ENCODE measurements around the gene ZC3H12A. TPM values are rescaled to one million over a fixed set of nuclear protein-coding genes. Genes with fewer than 3 reads are reported as not detected.

Gene ZC3H12A
- total and polyA plus RNA-seq, 2 experiments from 2014 or later: 9.0 to 9.3 TPM

DNA sequence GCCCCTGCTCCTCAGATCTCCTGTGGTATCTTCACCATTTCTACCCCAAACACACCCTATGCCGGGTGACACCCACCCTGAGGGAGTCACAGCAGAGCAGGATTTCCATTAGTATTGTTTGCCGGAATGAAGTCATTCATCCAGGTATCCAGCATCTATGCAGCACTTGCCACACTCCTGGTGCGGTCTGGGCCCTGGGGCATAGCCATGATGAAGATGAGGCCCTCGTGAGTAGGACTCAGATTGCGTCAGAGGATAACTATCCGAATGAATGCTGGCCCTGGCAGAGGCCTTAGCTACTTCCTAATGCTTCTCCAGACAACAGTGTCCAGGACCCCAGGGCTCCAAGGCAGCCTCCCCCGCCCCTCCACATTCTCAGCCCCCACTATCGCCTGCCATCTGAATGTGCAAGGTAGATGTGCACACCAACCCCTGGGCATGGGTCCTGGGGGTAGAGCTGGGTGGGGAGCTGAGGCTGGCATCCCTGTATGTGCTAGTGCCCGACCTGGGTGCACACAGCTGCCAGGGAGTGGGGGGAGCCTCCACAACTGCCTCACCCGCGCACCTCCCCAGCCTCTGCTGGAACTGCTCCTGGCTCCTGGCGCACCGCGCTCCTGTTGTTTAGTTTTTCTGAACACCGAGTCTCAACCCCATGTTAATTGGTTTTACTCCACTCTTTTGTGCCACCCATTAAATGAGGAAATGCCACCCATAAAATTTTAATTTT, 25.5 kb upstream of the ZC3H12A start:
- H3K27ac Mint-ChIP-seq: no peak overlapping the region
- no peaks in the 10 kb centered on the region for H3K9me3 Mint-ChIP-seq
- Histone ChIP-seq H3K79me2 (replicated peaks; ENCODE audit: insufficient read depth) (no peaks in the 10 kb centered on the region), H3K4me1 (ENCODE audit: insufficient read depth) (peaks cover 39% of the 10 kb centered on the region), H4K20me1 (replicated peaks; ENCODE audit: insufficient read depth) (no peaks in the 10 kb centered on the region), H3F3A (replicated peaks; ENCODE audit: low read depth) (no peaks in the 10 kb centered on the region), H3K27ac (ENCODE audit: low read depth) (no peak overlapping the region), H3K4me2 (peak overlapping the region; percentile 20; the same call in 1 of the 2 replicates), H3K9me2 (ENCODE audit: insufficient read depth) (no peaks in the 10 kb centered on the region), H2AFZ (peak overlapping the region; percentile 52; the same call in 1 of the 2 replicates), H3K27me3 (ENCODE audit: insufficient read depth) (no peaks in the 10 kb centered on the region), H3K36me3 (ENCODE audit: insufficient read depth) (no peaks in the 10 kb centered on the region), H3K4me3 (no peak overlapping the region)
- no peaks in the 10 kb centered on the region; the same call in 2 of the 3 replicates for H3K36me3 Mint-ChIP-seq (ENCODE audit: low read depth)
- TF ChIP-seq, protein P1, sequence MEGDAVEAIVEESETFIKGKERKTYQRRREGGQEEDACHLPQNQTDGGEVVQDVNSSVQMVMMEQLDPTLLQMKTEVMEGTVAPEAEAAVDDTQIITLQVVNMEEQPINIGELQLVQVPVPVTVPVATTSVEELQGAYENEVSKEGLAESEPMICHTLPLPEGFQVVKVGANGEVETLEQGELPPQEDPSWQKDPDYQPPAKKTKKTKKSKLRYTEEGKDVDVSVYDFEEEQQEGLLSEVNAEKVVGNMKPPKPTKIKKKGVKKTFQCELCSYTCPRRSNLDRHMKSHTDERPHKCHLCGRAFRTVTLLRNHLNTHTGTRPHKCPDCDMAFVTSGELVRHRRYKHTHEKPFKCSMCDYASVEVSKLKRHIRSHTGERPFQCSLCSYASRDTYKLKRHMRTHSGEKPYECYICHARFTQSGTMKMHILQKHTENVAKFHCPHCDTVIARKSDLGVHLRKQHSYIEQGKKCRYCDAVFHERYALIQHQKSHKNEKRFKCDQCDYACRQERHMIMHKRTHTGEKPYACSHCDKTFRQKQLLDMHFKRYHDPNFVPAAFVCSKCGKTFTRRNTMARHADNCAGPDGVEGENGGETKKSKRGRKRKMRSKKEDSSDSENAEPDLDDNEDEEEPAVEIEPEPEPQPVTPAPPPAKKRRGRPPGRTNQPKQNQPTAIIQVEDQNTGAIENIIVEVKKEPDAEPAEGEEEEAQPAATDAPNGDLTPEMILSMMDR (conservative IDR thresholded peaks at IDR 0.05; ENCODE audit: low read depth in 2 of 2): no peak
- TF ChIP-seq, protein P2, sequence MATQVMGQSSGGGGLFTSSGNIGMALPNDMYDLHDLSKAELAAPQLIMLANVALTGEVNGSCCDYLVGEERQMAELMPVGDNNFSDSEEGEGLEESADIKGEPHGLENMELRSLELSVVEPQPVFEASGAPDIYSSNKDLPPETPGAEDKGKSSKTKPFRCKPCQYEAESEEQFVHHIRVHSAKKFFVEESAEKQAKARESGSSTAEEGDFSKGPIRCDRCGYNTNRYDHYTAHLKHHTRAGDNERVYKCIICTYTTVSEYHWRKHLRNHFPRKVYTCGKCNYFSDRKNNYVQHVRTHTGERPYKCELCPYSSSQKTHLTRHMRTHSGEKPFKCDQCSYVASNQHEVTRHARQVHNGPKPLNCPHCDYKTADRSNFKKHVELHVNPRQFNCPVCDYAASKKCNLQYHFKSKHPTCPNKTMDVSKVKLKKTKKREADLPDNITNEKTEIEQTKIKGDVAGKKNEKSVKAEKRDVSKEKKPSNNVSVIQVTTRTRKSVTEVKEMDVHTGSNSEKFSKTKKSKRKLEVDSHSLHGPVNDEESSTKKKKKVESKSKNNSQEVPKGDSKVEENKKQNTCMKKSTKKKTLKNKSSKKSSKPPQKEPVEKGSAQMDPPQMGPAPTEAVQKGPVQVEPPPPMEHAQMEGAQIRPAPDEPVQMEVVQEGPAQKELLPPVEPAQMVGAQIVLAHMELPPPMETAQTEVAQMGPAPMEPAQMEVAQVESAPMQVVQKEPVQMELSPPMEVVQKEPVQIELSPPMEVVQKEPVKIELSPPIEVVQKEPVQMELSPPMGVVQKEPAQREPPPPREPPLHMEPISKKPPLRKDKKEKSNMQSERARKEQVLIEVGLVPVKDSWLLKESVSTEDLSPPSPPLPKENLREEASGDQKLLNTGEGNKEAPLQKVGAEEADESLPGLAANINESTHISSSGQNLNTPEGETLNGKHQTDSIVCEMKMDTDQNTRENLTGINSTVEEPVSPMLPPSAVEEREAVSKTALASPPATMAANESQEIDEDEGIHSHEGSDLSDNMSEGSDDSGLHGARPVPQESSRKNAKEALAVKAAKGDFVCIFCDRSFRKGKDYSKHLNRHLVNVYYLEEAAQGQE (IDR thresholded peaks at IDR 0.05; ENCODE audit: unreplicated experiment): no peak
- TF ChIP-seq CREB1 (CRISPR knock-in tag; IDR thresholded peaks at IDR 0.05; ENCODE audit: low read depth) (no peak), JUNB (IDR thresholded peaks at IDR 0.05; ENCODE audit: unreplicated experiment) (no peak)
- no peak overlapping the region; the same call in 2 of the 3 replicates for H3K4me3 Mint-ChIP-seq
- H3K27me3 Mint-ChIP-seq (ENCODE audit: insufficient read depth, low read depth, poor library complexity): peaks cover 11% of the 10 kb centered on the region
- DNase-seq (ENCODE audit: low spot score) (no peak), ATAC-seq (no peak; the same call in 2 of the 3 replicates)
- peaks cover 44% of the 10 kb centered on the region for H3K4me1 Mint-ChIP-seq

DNA sequence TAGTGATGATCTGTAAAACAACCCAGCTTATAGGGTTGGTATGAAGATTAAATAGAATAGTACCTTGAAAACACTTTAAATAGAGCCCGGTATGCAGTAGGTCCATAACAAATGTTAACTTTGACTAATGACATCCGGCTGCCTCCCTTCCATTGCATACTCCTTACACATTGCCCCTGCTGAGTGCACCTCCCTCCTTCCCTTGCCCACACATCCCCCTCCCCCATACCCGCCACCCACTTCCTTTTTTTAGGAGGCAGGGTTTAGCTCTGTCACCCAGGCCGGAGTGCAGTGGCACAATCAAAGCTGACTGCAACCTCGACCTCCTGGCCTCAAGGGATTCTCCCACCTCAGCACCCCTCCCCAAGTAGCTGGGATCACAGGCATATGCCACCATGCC, 24.4 kb upstream of the ZC3H12A start:
- Histone ChIP-seq H3F3A (replicated peaks; ENCODE audit: low read depth) (no peaks in the 10 kb centered on the region), H3K27me3 (ENCODE audit: insufficient read depth) (no peaks in the 10 kb centered on the region), H3K4me3 (no peak overlapping the region), H3K79me2 (replicated peaks; ENCODE audit: insufficient read depth) (no peaks in the 10 kb centered on the region), H3K4me2 (peak overlapping the region; percentile 49), H3K27ac (ENCODE audit: low read depth) (no peak overlapping the region), H3K4me1 (ENCODE audit: insufficient read depth) (peaks cover 39% of the 10 kb centered on the region), H4K20me1 (replicated peaks; ENCODE audit: insufficient read depth) (no peaks in the 10 kb centered on the region), H3K36me3 (ENCODE audit: insufficient read depth) (no peaks in the 10 kb centered on the region), H3K9me2 (ENCODE audit: insufficient read depth) (no peaks in the 10 kb centered on the region), H2AFZ (no peak overlapping the region; the same call in 1 of the 2 replicates)
- H3K9me3 Mint-ChIP-seq: no peaks in the 10 kb centered on the region
- no peak overlapping the region for H3K4me3 Mint-ChIP-seq
- H3K36me3 Mint-ChIP-seq (ENCODE audit: low read depth): no peaks in the 10 kb centered on the region; the same call in 2 of the 3 replicates
- ATAC-seq (no peak), DNase-seq (ENCODE audit: low spot score) (no peak)
- H3K27me3 Mint-ChIP-seq (ENCODE audit: insufficient read depth, low read depth, poor library complexity): peaks cover 10% of the 10 kb centered on the region
- no peak overlapping the region for H3K27ac Mint-ChIP-seq
- H3K4me1 Mint-ChIP-seq: peaks cover 46% of the 10 kb centered on the region
- TF ChIP-seq ZNF331 (CRISPR knock-in tag; IDR thresholded peaks at IDR 0.05; ENCODE audit: low read depth) (no peak), CREB1 (CRISPR knock-in tag; IDR thresholded peaks at IDR 0.05; ENCODE audit: low read depth) (no peak), STAT1 (IDR thresholded peaks at IDR 0.05; ENCODE audit: unreplicated experiment) (no peak), NANOG (IDR thresholded peaks at IDR 0.05; ENCODE audit: borderline replicate concordance) (no peak), ZNF114 (CRISPR knock-in tag; IDR thresholded peaks at IDR 0.05) (no peak), EZH2phosphoT487 (IDR thresholded peaks at IDR 0.05; ENCODE audit: unreplicated experiment) (no peak)
- TF ChIP-seq, protein P3, sequence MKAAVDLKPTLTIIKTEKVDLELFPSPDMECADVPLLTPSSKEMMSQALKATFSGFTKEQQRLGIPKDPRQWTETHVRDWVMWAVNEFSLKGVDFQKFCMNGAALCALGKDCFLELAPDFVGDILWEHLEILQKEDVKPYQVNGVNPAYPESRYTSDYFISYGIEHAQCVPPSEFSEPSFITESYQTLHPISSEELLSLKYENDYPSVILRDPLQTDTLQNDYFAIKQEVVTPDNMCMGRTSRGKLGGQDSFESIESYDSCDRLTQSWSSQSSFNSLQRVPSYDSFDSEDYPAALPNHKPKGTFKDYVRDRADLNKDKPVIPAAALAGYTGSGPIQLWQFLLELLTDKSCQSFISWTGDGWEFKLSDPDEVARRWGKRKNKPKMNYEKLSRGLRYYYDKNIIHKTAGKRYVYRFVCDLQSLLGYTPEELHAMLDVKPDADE (IDR thresholded peaks at IDR 0.05): no peak

Data from GM23338 (cell line).